Measurements from ENCODE around the gene PNPLA5. TPM values are rescaled to one million over a fixed set of nuclear protein-coding genes. Genes with fewer than 3 reads are reported as not detected.
A peak's percentile ranks its signal among the peaks of the same experiment; 100 is the strongest.

PNPLA5 gene
- polyA plus RNA-seq, 1 donor from 2014 or later = not detected

- no peaks in the 10 kb centered on the region for H3K36me3 Mint-ChIP-seq
- no peaks in the 10 kb centered on the region for H3K9me3 Mint-ChIP-seq
- no peak overlapping the region for H3K4me3 Mint-ChIP-seq
- H3K27ac Mint-ChIP-seq = no peak overlapping the region
- H3K27me3 Mint-ChIP-seq = peaks cover 37% of the 10 kb centered on the region
- H3K4me1 Mint-ChIP-seq = peaks cover under 1 to 2% (median under 1%) of the 10 kb centered on the region in 3 donors
Measured at GRCh38 chr22:43889860-43890253, 2.0 kb downstream of the PNPLA5 start.

DNA sequence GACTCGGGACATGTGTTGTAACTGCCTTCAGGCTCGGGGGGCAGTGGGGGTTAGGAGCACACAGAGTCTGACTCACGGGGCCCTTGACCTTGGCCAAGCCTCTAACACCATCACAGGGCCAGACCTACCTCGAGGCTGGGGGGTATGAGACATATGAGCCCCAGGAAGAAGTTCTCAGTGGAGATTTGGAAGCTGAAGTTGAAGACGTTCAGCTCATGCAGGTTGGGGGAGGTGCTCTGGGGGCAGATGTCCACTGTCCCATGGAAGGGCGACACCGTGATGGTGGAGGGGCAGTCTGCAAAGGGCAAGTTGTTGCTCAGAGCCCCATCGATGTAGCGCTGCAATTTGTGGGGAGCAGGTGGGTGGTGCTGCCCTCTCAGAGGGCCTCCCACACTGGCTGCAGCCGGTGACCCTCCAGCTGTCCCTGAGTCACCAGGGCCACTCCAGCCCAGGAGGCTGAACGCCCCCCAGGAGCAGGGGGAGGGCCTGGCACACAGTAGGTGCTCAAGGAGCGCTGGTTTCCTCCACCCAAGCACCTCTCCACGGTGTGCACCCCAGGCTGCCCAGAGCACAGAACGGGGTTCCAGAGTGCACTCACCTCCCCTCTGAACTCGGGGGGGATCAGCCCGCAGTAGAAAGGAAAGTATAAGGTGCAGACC lies 2.5 kb downstream of the PNPLA5 start:
- Mint-ChIP-seq H3K4me3 (no peak overlapping the region), H3K27ac (no peak overlapping the region), H3K36me3 (no peaks in the 10 kb centered on the region), H3K4me1 (peaks cover 5 to 8% (median 5%) of the 10 kb centered on the region in 3 donors), H3K27me3 (peaks cover 40% of the 10 kb centered on the region), H3K9me3 (no peaks in the 10 kb centered on the region)

DNA sequence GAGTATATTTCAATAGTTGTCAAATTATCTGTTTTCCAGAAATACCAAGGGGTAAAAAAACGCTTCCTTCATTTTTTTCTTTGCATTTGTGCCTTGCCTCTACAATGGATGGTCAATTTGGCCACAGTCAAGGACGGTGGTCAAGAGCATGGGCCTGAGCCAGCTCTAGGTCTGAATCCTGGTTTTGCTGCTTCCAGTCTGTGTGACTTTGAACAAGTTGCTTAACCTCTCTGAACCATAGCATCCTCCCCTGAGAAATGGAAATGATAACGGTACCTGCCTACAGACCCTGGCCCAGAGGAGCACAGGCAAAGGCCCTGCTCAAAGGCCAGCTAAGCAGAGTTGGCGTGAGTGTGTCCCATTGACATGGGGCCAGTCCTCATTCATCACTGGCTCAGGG lies 3.1 kb downstream of the PNPLA5 start:
- H3K27me3 Mint-ChIP-seq = peaks cover 38% of the 10 kb centered on the region
- peaks cover 5 to 8% (median 5%) of the 10 kb centered on the region in 3 donors for H3K4me1 Mint-ChIP-seq
- no peaks in the 10 kb centered on the region for H3K36me3 Mint-ChIP-seq
- no peak overlapping the region for H3K27ac Mint-ChIP-seq
- H3K9me3 Mint-ChIP-seq = no peaks in the 10 kb centered on the region
- no peak overlapping the region for H3K4me3 Mint-ChIP-seq

DNA sequence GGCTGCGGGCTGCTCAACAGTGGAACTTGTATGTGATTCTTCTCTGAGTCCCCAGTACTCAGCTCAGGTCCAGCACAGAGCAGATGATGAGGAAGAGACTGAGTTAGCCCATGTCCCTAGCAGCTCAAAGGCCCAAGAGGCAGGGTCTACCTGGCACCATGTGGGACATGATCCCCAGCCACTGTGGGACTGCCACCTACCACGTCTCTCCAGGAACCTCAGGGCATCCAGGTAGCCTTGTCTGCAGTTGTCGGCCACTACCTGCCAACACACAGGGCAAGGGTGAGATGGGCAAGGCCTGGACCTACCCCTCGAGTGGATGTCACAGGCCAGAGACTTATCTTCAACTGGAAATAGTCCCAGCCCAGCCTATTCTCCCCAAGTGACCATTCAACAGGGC lies 4.4 kb downstream of the PNPLA5 start:
- Mint-ChIP-seq H3K36me3 (no peaks in the 10 kb centered on the region), H3K4me1 (peaks cover 5 to 12% (median 9%) of the 10 kb centered on the region in 3 donors), H3K27ac (no peak overlapping the region), H3K9me3 (no peaks in the 10 kb centered on the region), H3K4me3 (no peak overlapping the region), H3K27me3 (peaks cover 32% of the 10 kb centered on the region)

- H3K36me3 Mint-ChIP-seq = no peaks in the 10 kb centered on the region
- H3K4me3 Mint-ChIP-seq = no peak overlapping the region
- H3K27ac Mint-ChIP-seq = peak overlapping the region in 1 of 3 donors; percentile 52
- no peaks in the 10 kb centered on the region for H3K9me3 Mint-ChIP-seq
- peaks cover 26% of the 10 kb centered on the region for H3K27me3 Mint-ChIP-seq
- H3K4me1 Mint-ChIP-seq = peaks cover 5 to 12% (median 9%) of the 10 kb centered on the region in 3 donors
Measured at GRCh38 chr22:43886231-43886630, 5.6 kb downstream of the PNPLA5 start.

GRCh38 chr22:43885786-43886185 lies 6.0 kb downstream of the PNPLA5 start:
- Mint-ChIP-seq H3K9me3 (no peaks in the 10 kb centered on the region), H3K36me3 (no peaks in the 10 kb centered on the region), H3K4me1 (peaks cover 5 to 12% (median 9%) of the 10 kb centered on the region in 3 donors), H3K4me3 (peak overlapping the region in 1 of 4 donors; percentile 80), H3K27me3 (peaks cover 25% of the 10 kb centered on the region), H3K27ac (no peak overlapping the region)

DNA sequence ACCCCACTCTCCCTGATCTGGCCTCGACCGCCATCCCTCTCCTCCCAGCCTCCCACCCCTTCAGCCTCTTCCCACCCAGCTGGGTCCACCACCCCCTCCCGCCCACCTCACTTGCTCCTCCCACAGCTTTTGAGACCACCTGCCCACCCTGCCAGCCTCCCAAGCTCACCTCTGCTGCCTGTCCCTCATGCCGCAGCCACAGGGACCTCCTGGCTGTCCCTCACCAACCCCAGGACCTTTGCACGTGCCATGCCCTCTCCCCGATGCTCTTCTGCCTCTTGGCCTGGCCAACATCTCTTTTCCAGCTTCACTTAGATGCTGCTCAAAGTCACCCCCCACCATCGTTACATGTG lies 6.5 kb downstream of the PNPLA5 start:
- no peaks in the 10 kb centered on the region for H3K36me3 Mint-ChIP-seq
- H3K4me1 Mint-ChIP-seq = peaks cover 5 to 12% (median 9%) of the 10 kb centered on the region in 3 donors
- H3K4me3 Mint-ChIP-seq = peak overlapping the region in 1 of 4 donors; percentile 80
- no peaks in the 10 kb centered on the region for H3K9me3 Mint-ChIP-seq
- H3K27me3 Mint-ChIP-seq = peaks cover 20% of the 10 kb centered on the region
- no peak overlapping the region for H3K27ac Mint-ChIP-seq

GRCh38 chr22:43884600-43885318 lies 7.1 kb downstream of the PNPLA5 start:
- Mint-ChIP-seq H3K9me3 (no peaks in the 10 kb centered on the region), H3K4me3 (peak overlapping the region in 2 of 4 donors; percentile 25 to 76), H3K27ac (peak overlapping the region in 1 of 3 donors; percentile 29), H3K36me3 (no peaks in the 10 kb centered on the region), H3K27me3 (peaks cover 18% of the 10 kb centered on the region), H3K4me1 (peaks cover 5 to 12% (median 9%) of the 10 kb centered on the region in 3 donors)

DNA sequence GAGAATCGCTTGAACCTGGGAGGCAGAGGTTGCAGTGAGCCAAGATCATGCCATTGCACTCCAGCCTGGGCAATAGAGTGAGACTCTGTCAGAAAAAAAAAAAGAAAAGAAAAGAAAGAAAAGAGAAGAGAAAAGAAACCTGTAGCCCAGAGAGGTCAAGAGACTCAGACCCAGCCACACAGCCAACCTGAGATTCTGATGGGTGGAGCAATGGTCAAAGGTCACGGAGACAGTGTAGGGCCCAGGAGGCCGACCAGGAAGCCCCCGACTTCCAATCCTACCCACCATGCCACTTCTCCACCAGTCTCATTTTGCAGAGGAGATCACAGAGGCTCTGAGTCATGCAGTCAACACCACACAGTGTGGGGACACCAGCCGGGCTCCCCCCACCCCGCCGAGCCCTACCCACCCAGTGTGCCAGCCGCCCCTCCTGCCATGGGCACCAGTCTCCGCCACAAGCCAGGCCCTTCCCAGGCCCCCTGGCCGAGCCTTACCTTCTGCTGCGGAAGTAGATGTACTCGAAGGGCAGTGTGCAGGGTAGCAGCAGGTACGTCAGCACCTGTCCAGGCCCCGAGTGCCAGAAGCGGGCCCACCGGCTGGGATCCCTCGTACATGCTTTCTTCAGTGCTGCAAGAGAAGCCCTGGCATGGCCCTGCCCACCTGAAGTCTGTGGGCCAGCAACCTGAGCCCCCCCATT lies 7.9 kb downstream of the PNPLA5 start:
- Mint-ChIP-seq H3K27ac (no peak overlapping the region), H3K9me3 (no peaks in the 10 kb centered on the region), H3K36me3 (no peaks in the 10 kb centered on the region), H3K4me3 (peak overlapping the region in 2 of 4 donors; percentile 25 to 76), H3K27me3 (peaks cover 16% of the 10 kb centered on the region), H3K4me1 (peaks cover 5 to 12% (median 9%) of the 10 kb centered on the region in 3 donors)

DNA sequence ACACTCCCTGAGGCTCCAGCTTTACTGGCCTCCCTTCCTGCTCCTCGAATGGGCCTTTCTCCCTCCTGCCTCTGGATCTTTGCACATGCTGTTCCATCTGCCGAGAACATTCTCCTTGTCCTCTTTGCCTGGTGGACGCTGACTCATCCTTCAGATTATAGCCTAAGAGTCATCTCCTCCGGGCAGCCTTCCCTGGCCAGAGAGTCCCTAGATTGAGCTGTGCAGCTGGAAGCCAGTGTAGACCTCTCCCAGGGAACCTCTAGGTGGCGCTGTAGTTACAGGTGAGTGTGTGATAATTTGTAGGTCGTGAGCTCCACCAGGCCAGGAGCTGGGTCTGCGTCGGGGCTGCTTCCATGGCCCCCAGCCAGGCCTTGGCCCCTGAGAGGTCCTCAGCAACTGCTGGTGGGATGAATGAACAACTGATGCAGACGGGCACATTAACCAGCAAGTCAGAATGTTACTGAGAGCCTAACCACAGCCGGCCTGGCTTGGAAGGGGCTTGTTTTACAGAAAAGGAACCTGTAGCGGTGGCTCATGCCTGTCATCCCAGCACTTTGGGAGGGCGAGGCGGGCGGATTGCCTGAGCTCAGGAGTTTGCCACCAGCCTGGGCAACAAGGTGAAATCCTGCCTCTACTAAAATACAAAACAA lies 8.7 kb downstream of the PNPLA5 start:
- no peak overlapping the region for H3K4me3 Mint-ChIP-seq
- no peaks in the 10 kb centered on the region for H3K9me3 Mint-ChIP-seq
- H3K27me3 Mint-ChIP-seq = peaks cover 17% of the 10 kb centered on the region
- no peak overlapping the region for H3K27ac Mint-ChIP-seq
- H3K4me1 Mint-ChIP-seq = peaks cover 5 to 12% (median 9%) of the 10 kb centered on the region in 3 donors
- H3K36me3 Mint-ChIP-seq = no peaks in the 10 kb centered on the region

- Mint-ChIP-seq H3K27ac (no peak overlapping the region), H3K27me3 (peaks cover 18% of the 10 kb centered on the region), H3K4me1 (peaks cover 5 to 12% (median 9%) of the 10 kb centered on the region in 3 donors), H3K36me3 (no peaks in the 10 kb centered on the region), H3K9me3 (no peaks in the 10 kb centered on the region), H3K4me3 (no peak overlapping the region)
Measured at GRCh38 chr22:43882122-43882767, 9.6 kb downstream of the PNPLA5 start.

- peaks cover 25% of the 10 kb centered on the region for H3K27me3 Mint-ChIP-seq
- no peak overlapping the region for H3K4me3 Mint-ChIP-seq
- no peaks in the 10 kb centered on the region for H3K9me3 Mint-ChIP-seq
- H3K27ac Mint-ChIP-seq = no peak overlapping the region
- H3K36me3 Mint-ChIP-seq = no peaks in the 10 kb centered on the region
- peaks cover 5 to 12% (median 9%) of the 10 kb centered on the region in 3 donors for H3K4me1 Mint-ChIP-seq
Measured at GRCh38 chr22:43881091-43882061, 10.4 kb downstream of the PNPLA5 start.

DNA sequence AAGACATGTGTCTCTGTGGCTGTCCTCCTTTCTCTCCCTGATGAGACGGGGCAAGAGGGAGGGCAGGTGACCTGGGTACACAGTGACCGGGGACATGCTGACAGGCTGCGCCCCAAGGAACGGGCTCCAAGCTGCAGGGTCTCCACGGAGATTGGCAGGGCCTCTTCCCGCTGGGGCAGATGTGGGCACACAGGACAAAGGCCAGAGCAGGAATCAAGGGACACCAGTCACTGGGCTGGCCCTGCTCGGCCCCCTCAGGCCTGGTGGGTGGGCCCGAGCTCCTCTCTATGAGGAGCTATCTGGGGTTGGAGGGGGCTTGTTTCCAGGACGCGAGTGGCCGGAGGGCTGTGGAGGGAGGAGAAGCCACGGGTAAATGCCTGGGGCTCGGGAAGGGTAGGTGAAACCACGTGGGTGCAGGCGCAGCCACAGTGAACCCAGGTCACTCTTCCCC lies 11.2 kb downstream of the PNPLA5 start:
- Mint-ChIP-seq H3K9me3 (no peaks in the 10 kb centered on the region), H3K36me3 (no peaks in the 10 kb centered on the region), H3K27me3 (peaks cover 22% of the 10 kb centered on the region), H3K4me1 (peaks cover 5 to 12% (median 9%) of the 10 kb centered on the region in 3 donors), H3K4me3 (no peak overlapping the region), H3K27ac (no peak overlapping the region)

All from IgD-negative memory B cell (primary cell).